HG02970 (cell line): ENCODE measurements around the gene MYORG.

Experiments used
- ATAC-seq: cut with Tn5 transposase; IDR thresholded peaks from one replicate; pipeline ENCODE4 v1.9.1; 2021; ENCODE audit warnings: mild to moderate bottlenecking, moderate library complexity, moderate number of reproducible peaks; ENCODE audit not compliant: unreplicated experiment, low FRiP score

Gene MYORG

DNA sequence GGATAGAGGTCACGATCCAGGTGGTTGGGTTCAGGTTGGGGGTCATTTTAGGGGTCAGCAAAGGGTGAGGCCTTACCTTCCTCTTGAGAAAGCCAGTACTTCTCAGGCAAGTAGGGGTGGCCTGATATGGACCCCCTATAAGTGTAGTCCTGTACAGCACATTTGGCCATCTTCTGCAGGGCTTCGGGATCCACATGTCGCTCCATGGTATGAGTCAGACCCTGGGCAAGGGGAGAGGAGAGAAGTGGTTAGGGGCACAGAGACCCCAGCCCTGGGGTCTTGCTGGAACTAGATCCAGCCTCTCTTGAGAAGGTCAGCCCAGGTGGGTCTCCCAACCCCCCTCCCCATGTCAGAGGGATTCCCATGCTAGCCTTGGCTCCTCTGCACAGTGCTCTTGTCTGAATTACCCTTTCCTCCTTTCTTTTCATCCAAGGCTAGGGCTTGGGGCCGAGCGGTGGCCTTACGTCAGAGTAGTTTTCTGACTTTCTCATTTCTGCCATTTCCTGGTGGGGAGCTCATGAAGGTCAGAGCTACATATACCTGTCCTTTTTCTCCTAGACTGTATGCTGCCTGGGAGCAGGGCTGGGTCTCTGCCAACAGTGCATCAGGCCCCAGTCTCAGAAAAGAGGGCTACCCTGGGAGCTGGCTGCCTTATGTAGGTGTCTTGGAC lies 9.0 kb upstream of the MYORG start:
- no peak for ATAC-seq

DNA sequence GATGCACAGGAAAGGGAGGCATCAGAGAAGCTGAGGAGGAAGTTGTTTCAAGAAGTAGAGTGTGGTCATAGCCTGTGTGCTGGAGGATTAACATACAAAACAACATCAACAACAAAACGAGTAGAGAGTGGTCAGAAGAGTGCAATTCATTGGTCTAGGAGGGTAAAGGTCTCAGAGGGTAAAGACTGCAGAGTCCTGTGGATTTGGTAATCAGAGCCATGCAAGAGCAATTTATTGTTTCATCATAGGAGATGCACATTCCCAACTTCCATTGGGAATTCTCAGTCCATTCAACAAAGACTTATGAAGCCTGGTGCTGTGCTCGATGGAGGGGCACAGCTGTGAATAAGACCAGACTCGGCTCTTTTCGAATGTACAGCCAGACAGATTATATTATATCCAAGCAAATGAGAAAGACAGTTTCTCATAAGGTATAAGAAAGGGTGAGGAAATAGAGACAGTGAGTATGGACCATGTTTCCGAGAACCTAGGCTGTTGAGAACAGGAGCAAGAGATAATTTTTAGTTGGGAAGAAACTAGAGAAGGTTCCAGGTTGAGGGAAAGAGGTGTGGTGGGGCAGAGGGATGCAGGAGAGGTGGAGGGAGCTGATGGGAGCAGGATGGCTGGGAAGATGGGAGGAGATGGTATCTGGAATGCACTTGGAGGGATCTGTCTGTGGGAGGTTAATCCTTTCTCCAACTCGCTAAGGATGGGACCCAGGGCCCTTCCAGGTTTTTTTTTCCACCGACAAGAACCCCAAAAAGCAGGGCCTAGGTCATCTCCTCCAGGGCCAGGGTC lies 7.9 kb upstream of the MYORG start:
- no peak for ATAC-seq

DNA sequence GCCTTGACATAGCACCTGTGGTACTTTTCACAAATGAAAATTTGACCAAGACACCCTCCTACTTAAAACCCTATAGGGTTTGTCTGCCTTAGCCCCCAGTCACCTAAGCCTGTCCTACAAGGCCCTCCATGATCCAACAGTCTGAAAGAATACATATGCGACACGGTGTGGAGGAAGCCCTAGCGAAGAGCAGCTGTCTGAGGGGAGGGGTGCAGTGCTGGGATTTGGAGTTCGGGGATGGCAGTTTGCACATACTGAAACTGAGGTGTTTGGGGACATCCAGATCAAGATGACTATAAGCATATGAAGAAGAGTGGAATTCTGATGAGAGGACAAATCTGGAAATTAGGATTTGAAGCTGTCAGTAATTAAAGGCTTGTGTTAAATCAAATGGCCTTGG lies 7.2 kb upstream of the MYORG start:
- ATAC-seq = no peak

DNA sequence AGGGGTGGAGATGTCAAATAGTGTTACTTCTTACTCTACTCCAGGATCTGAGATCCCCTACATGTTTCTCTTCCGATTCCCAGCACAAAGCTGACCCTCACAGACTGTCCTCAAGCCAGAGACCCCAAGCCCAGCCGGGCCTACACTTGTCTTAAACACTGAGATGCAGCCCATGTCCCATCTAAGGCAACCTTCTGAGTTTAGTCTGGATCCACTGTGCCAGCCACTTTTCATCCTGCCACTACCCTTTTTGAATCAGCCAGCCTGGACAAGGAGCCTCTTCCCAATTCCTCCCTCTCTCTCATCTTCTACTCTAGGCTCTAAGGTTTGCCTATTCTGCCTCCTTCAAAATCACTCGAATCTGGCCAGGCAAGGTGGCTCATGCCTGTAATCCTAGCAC lies 6.2 kb upstream of the MYORG start:
- ATAC-seq = no peak

DNA sequence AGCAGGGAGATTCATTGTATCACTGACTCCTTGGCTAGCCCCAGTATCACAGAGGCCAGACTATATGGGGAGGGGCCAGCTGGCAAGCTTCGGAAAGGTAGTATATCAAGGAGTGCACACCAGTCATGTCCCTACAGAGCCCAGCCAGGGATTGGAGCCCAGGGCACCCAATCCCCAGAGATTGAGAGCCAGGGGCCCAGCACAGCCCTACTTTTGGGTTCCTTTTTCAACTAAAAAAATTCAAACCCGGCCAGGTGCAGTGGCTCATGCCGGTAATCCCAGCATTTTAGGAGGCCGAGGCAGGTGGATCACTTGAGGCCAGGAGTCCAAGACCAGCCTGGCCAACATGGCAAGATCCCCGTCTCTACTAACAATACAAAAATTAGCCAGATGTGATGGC lies 5.4 kb upstream of the MYORG start:
- no peak for ATAC-seq

DNA sequence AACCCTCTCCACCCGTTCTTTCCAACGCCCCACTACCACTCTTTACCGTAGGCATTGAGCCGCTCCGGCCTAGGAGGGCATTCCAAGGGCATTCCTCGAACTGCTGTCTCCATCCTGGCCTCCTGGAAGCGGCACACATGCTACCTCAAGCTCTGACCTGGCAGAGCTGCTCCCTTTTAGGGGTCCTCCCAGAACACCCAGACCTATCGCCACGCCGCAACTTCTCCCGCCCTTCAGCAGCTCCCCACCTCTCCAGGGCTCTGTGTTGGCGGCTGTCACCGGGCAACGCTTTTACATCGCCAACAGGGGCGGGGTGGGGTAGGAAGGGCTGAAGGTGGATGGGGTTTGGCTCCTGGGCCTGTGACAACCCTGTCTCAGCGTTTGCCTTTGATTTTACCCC lies 4.6 kb upstream of the MYORG start:
- ATAC-seq = no peak

DNA sequence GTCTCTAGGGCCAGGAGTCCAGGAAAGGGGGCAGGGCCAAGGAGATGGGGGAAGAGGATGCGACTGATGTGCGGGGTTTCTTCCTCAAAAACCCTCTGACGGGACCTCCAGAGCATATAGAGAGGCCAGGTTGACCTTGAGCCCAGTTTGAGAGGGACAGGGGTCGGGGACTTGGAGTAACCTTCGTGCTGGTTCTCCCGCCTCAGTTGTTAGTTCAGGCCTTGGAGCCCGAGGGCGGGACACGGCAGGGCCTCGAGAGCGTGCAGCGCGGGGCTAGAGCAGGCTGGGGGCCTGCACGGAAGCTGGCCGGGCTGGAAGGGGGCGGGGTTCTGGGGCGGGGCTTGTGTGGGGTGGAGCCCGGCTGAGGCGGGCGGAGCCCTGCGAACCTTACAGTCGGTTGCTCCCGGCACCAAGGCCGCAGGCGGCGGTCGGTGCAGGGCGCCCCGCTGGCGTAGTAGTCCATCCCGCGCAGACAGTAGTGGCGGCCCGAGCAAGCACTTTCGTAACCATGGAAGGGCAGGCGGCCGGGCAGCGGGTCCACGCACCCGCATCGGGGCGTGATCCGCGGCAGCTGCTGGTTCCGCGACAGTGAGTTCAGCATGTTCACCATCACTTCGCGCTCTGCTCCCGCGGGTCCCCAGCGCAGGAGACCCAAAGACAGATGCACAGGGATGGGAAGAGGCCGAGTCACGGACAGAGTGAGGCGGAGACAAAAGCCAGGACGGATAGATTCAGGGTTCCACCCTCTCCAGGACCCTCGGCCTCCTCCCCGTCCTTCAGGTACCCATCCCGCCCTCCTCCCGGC lies 4.0 kb upstream of the MYORG start:
- ATAC-seq = no peak

DNA sequence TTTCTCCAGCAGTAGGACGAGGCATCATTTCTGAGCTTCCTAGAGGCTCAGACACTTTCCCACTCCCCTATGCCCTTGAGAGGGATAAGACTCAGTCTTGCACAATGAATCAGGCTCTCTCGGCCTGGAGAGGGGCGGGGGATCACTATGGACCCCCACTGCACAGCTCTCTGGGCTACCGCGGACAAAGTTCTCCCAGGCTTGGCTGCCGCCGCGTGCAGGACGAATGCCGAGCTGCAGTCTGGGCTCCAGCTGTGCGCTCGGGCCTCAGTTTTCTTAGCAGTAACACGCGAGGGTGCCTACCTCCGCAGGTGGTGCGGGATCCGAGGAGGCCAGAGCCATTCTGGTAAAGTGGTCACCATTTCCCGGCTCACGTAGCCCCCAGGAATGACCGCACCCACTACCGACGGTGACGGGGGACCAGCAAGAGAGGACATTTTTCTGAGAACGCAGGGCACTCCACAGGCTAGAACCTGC lies 3.4 kb upstream of the MYORG start:
- no peak for ATAC-seq

DNA sequence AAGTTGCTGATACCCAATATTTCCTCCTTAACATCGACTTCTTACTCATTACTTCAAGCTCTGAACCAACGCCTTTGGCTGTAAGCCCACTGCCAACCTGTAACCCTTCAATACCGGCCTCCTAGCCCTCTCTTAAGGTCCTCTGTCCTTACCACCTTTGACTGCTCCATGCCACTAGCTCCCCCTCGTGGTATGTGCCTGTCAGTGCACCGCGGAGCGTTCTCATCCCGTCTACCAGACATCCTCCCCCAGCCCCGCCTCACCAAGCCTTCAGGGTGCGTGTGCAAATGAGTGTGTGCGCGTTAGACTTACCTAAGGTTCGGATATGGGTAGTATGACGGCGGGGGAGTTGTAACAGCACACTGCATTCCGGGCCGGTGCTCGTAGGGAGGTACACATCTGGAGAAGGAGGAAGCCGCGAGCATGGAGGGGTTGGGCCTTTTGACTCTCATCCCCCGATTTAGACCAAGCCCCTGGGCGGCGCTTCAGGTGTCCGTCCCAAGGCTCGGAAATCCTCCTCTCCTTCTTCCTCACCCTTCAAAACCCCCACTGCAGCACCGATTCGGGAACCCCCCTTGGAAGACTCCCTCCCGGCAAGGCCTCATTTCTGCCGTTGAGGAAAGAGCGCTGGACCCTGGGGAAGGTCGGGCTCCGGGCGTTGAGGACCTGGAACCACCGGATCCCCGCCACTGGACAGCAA lies 2.8 kb upstream of the MYORG start:
- no peak for ATAC-seq

DNA sequence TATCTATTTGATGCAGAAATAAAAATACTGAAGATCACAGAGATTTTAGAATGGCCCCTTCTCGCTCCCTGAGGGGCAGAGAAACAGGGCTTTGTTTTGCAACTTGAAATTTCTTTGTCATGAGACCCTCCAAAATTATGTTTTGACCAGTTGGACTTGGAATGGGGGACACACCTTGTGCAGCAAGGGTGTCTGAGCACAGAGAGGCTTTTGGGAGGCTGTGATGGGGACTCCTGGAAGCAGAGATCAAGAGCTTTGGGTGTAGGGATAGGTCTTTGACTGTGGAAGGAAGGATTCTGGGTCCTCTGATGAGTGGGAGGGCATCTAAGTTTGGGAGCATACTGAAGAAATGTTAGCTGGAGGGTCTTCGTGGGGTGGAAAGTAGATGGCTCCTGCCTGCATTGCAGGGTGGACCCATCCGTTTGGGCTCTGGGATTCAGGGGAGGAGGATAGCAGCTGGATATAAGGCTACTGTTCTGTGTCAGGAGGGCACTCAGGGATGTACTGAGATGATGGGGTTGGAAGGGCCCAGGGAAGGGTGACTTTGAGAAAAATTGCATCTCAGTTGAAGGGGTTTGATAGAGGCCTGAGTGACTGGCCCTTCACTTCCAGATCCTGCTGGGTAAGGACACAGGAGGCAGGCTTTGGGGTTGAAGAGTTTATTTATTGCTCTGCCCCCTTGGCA lies 1.8 kb upstream of the MYORG start:
- no peak for ATAC-seq

DNA sequence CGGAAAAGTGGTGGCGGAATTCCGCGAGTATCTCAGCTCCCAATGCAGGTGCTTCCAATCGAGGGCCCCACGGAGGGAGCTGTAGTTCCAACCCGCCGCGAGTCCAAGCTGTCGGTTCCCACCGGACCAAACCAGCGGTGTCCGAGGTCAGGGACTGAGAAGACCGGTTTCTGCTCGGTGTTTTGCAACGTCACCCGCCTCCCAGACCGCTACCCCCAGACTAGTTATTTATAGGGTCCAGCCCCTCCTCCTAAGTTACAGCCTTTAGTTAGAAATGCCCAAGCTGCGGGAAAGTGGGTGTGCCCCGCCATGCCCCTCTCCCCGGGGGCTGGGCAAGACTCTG lies 677 bp upstream of the MYORG start:
- no peak for ATAC-seq

DNA sequence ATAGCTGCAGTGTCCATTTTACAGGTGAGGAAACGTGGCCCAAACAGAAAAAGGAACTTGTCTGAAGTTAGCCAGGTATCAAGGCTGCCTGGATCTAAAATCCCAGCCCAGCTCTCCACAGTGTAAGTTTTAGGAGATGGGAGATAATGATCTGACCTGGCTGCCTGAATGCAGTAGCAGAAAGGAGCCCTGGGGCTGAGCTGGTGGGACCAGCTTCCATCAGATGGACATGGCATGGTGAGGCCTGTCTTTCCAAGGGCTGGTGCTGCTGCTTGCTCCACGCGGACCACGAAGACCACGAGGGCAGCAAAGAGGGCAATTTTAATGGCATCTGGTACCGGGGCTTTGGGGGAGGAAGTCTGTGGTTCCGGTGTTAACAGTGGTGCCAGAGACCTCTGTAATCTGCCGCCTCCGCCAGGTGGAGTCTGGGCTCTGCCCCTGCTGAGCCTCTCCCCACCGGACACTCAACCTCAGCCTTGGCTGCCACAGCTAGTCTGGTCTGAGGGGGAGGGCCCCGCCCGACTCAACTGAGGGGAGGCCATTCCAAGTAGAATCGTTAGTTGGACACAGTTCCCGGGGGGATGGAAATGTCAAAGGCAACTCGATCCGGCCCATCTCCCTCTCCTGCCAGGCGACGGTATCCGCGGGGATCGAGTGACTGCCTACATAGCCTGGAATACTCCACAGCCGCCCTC lies 650 bp downstream of the MYORG start:
- no peak for ATAC-seq

DNA sequence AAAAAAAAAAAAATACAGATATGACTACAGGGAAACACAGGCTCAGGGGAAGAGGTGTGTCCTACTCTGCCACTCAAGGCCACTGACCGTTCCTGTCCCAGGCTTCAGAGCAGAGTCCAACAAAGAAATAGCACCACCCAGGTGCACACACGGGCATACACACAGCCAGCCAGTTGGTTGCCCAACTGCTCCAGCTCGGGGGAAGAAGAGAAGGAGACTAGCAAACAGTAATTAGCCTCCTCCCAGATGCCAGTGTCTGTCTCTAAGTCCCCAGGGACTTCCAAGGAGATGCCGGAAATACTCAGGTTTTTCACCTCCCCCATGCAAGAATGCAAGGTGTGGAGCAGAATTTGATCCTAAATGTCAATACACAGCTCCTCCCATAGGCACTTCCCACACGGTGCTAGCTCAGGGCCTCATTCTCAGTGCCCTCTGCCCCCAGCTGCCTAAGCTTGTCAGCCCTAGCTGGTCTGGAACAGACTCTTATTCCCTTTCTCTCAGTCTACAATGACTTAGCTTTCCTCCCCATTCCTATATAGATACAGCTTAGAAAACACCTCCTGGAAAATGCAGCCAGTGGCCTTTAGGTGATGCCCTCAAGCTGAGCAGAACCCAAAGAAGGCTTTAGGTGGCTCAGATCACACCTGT lies 1.7 kb downstream of the MYORG start:
- no peak for ATAC-seq

DNA sequence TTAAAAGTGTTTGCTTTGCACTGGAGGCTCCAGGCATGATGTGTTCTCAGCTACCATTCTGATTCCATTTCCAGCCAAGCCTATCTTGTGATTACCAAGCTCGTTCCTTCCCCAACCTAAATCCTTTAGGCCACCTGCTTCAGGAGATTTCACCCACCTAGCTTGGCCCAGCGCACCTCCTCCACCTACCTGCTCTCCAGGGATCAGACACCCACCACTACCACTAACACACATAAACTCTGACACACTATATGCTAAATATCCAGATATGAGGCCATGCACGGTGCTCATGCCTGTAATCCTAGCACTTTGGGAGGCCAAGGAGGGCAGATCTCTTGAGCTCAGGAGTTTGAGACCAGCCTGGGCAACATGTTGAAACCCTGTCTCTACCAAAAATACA lies 2.4 kb downstream of the MYORG start:
- no peak for ATAC-seq

DNA sequence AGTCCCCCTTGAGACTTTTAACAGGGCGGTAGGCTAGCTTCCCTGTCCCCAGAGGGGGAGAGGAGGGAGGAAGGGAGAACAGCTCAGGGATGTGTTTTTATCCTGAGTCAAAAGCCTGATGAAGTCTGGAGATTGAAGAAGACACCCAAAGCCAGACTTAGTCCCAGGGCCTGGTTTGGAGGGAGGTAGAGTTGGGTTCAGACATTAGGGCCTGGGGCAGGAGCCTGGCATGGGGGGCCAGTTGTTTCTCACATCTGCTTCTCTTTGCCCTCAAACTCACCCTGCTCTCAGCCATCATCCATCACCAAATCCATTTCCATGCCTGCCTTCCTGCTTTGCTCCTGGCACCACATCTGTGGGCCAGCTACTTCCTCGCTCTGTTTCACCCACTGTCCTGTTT lies 2.9 kb downstream of the MYORG start:
- ATAC-seq = no peak

DNA sequence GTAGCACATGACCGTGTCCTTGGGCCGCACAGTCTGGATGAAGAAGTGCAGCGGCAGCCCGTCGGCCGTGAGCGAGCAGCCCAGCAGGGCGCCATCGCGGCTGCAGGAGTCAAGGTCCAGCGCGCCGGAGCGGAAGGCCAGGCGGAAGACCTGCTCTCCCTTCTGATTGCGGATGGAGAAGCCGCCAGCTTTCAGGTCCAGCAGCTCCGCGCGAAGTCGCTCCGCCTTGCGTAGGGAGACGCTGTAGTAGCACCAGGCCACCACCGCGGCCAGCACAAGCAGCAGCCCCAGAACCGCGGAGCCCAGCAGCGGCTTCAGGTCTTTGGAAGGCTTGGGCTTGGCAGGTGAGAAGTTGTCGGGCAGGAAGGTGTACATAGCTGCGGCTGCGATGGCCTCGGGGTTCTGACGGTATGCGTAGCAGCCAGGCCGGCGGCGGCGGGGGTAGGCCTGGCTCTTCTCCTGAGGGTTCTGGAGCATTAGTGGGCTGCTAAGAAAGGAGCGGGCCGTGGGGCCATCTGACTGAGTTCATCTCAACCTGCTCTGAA lies 4.2 kb downstream of the MYORG start:
- no peak for ATAC-seq

DNA sequence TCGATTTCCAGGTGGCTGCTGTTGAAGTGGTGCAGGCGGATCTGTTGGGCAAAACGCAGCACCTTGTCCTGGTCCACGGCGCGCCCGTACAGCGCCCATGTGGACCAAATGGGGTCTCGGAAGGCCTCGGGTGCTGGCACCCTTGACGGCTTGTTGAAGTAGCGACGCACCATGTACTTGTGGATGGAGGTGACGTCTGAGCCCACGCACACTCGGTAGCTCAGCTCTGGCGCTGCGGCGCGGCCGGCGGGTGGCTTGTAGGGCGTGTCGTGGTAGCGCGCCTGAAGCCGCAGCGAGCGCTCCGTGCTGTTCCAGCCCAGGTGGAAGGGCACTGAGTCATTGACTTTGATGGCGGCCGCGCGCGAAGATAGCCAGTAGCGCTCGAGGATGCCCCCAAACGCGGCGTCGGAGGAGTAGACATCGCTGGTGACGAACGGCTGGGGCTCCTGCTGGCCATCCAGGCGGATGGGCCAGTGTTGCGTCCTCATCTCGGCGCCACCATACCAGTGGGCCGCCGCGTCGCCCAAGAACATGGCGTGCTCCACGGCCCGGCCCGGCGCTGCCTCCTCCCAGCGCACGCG lies 4.7 kb downstream of the MYORG start:
- ATAC-seq = no peak
